ENCODE data around the gene ALDH3A1.

Gene ALDH3A1

DNA sequence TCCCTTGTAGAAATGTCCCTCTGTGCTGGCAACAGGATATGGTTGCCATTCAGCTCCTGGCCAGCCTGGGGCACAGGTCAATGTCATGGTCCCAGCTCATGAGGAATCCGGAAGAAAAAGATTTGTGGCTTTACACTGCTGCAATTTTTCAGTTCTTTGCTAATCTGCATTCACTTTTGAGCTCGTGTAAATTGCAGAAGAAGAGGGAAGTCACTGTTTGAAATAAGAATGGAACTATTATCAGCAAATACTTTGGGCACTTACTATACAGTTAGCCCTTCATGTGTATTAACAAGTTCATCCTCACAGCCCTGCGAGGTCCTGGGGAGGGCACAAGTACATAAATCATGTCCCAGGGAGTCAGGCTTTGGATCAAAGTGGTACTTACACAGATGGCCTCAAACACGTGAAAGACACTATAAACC lies 45.9 kb downstream of the ALDH3A1 start:
- no peak for DNase-seq
